CD4-positive, alpha-beta memory T cell (primary cell): ENCODE results near the gene MED13L. TPM values are rescaled to one million over a fixed set of nuclear protein-coding genes. Genes with fewer than 3 reads are reported as not detected.
"Not testable (repeated sequence)": the region's sequence is repeated elsewhere in the genome, so short reads cannot be mapped to it uniquely, and the experiment has no call there.

Experiments
- CTCF ChIA-PET: fragments of 350-600 bp; sonication (Branson Sonifier 250); formaldehyde crosslinking; loops from one replicate; lab custom pipeline; 2021; ENCODE audit warnings: inconsistent platforms; ENCODE audit not compliant: partially characterized antibody; lab: Charles Lee
- POLR2A ChIA-PET: fragments of 350-600 bp; sonication (Branson Sonifier 250); formaldehyde crosslinking; loops from one replicate; lab custom pipeline; 2021; ENCODE audit not compliant: partially characterized antibody; lab: Charles Lee
- DNase-seq, 5 donors: peaks; one replicate each; pipeline versions ENCODE4 v3.0.0 to v3.0.0-alpha.2; 2020 to 2022; ENCODE audit warnings: mixed read lengths in 1 of 5
- H3K27ac ChIP-seq: one replicate; pipeline ENCODE4 v1.7.0; 2013; ENCODE audit warnings: low read depth, low read length
- H3K27me3 ChIP-seq: 2 replicates; pipeline ENCODE4 v1.7.0; 2013; ENCODE audit warnings: mild to moderate bottlenecking, low read length, moderate library complexity; ENCODE audit not compliant: insufficient read depth
- H3K36me3 ChIP-seq: 2 replicates; pipeline ENCODE4 v1.7.0; 2013; ENCODE audit warnings: mild to moderate bottlenecking, low read length, moderate library complexity; ENCODE audit not compliant: insufficient read depth
- H3K4me1 ChIP-seq: 2 replicates; pipeline ENCODE4 v1.7.0; 2013; ENCODE audit warnings: mild to moderate bottlenecking, low read length, moderate library complexity; ENCODE audit not compliant: insufficient read depth
- H3K4me3 ChIP-seq, 2 donors: one replicate each; pipeline ENCODE4 v1.7.0; 2013; ENCODE audit warnings: low read length in 2 of 2, mild to moderate bottlenecking in 1 of 2
- H3K9me3 ChIP-seq, 2 donors: one replicate each; pipeline ENCODE4 v1.7.0; 2013; ENCODE audit warnings: low read length in 2 of 2, control low read depth in 1 of 2; ENCODE audit not compliant: control insufficient read depth in 1 of 2
- H3K27ac Mint-ChIP-seq, 7 donors: one replicate each; pipeline ENCODE4 v1.8.0; 2020 to 2021; ENCODE audit warnings: mixed read lengths in 7 of 7, mild to moderate bottlenecking in 6 of 7, inconsistent platforms in 3 of 7, moderate library complexity in 3 of 7
- H3K27me3 Mint-ChIP-seq, 2 donors: one replicate each; pipeline ENCODE4 v1.8.0; 2020 to 2021; ENCODE audit warnings: mixed read lengths in 2 of 2
- H3K36me3 Mint-ChIP-seq, 2 donors: one replicate each; pipeline ENCODE4 v1.8.0; 2020 to 2021; ENCODE audit warnings: mixed read lengths in 2 of 2, inconsistent platforms in 1 of 2, mild to moderate bottlenecking in 1 of 2
- H3K4me1 Mint-ChIP-seq, 4 donors: one replicate each; pipeline ENCODE4 v1.8.0; 2020 to 2021; ENCODE audit warnings: mixed read lengths in 4 of 4, mild to moderate bottlenecking in 1 of 4
- H3K4me3 Mint-ChIP-seq, 8 donors: one replicate each; pipeline ENCODE4 v1.8.0; 2020 to 2021; ENCODE audit warnings: mixed read lengths in 8 of 8, mild to moderate bottlenecking in 7 of 8, moderate library complexity in 6 of 8, inconsistent platforms in 3 of 8
- H3K9me3 Mint-ChIP-seq, 8 donors: one replicate each; pipeline ENCODE4 v1.8.0; 2020 to 2021; ENCODE audit warnings: mixed read lengths in 8 of 8, mild to moderate bottlenecking in 5 of 8, inconsistent platforms in 3 of 8, moderate library complexity in 1 of 8
- intact Hi-C: fragments of 100-400 bp; cut with micrococcal nuclease; formaldehyde crosslinking; loops from one replicate; pipeline ENCODE4 v1.15.1; 2023
- polyA plus RNA-seq, 2 donors: library from polyadenylated mRNA; unstranded; fragments of 300-500 nt; fragmentation: Illumina TruSeq; gene quantifications; one replicate each; pipeline ENCODE4 v1.2.3, GENCODE V29; 2021
- total RNA-seq, 2 experiments: library from RNA; stranded (reverse); gene quantifications; one replicate each; pipeline ENCODE4 v1.2.3, GENCODE V29; 2021

Gene MED13L
- total and polyA plus RNA-seq, 4 experiments from 2014 or later: 3.8 to 156 (median 81.1) TPM

GRCh38 chr12:116131987-116132386 lies 145.5 kb downstream of the MED13L start:
- intact Hi-C loops, H3K27me3 Mint-ChIP-seq, H3K4me3 Mint-ChIP-seq, H3K27ac Mint-ChIP-seq, H3K4me3 ChIP-seq, H3K9me3 Mint-ChIP-seq, H3K27ac ChIP-seq, DNase-seq, H3K36me3 Mint-ChIP-seq, POLR2A ChIA-PET, CTCF ChIA-PET, H3K36me3 ChIP-seq, H3K27me3 ChIP-seq, H3K9me3 ChIP-seq: not testable (repeated sequence)
- peaks cover 51% of the 10 kb centered on the region for H3K4me1 ChIP-seq
- H3K4me1 Mint-ChIP-seq: peaks cover 47 to 81% (median 62%) of the 10 kb centered on the region in 4 donors

DNA sequence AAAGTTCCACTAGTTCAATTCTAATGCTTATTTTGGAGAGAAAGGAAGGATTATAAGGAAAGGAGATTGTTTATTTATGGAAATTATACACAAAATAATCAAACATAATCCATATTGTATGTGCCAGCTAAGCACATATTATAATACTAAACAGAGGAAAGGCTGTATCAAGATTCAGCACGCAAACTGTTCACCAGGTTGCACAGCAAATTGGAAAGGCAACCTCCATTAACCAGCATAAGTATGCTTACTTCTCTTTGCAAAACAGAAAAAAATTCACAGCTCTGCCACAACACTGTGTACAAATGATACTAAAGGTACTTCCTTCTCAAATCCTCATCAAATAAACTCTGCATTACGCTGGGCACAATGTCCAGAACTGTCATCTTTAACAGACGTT lies 146.3 kb downstream of the MED13L start:
- peaks cover 49% of the 10 kb centered on the region for H3K4me1 ChIP-seq
- H3K4me3 ChIP-seq: no peak overlapping the region
- H3K9me3 ChIP-seq: no peaks in the 10 kb centered on the region
- H3K4me1 Mint-ChIP-seq: peaks cover 46 to 82% (median 61%) of the 10 kb centered on the region in 4 donors
- POLR2A ChIA-PET: no interaction called here
- H3K27ac Mint-ChIP-seq: no peak overlapping the region
- H3K4me3 Mint-ChIP-seq: peak overlapping the region in 1 of 8 donors; percentile 44
- no peaks in the 10 kb centered on the region for H3K27me3 Mint-ChIP-seq
- no peaks in the 10 kb centered on the region for H3K9me3 Mint-ChIP-seq
- no peaks in the 10 kb centered on the region for H3K36me3 Mint-ChIP-seq
- no peak for DNase-seq
- H3K27ac ChIP-seq: no peak overlapping the region
- intact Hi-C loops: no loop called here
- no peaks in the 10 kb centered on the region for H3K27me3 ChIP-seq
- CTCF ChIA-PET: interaction anchor here (1.1 kb wide), 1 partner anchor 12 kb away, joined by 3 read pairs; no protein-coding TSS in a partner anchor
- no peaks in the 10 kb centered on the region for H3K36me3 ChIP-seq

DNA sequence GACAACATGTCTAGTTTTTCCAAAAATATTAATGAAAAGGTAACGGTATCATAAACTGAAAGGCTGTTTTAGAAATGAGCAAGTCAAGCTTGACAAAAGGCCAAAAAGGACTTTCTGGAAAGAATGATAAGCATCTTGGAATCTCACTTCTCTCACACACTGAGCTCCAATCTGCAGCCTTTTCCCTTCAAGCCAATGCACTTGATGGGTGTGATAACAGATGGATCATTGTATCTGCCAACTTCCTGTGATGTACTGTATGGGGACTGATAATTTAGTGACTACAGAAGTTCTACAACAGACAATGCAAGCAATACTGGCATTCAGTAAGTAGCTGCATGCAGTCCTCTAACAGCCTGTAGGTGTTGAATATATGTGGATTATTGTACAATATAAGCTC lies 147.1 kb downstream of the MED13L start:
- H3K4me3 Mint-ChIP-seq: peak overlapping the region in 1 of 8 donors; percentile 1
- H3K9me3 Mint-ChIP-seq: no peaks in the 10 kb centered on the region
- H3K4me1 Mint-ChIP-seq: peaks cover 43 to 83% (median 61%) of the 10 kb centered on the region in 4 donors
- H3K4me3 ChIP-seq: no peak overlapping the region
- no peaks in the 10 kb centered on the region for H3K36me3 Mint-ChIP-seq
- ChIA-PET POLR2A (no interaction called here), CTCF (interaction anchor here (1.1 kb wide), 1 partner anchor 11 kb away, joined by 3 read pairs; no protein-coding TSS in a partner anchor)
- intact Hi-C loops: no loop called here
- H3K9me3 ChIP-seq: no peaks in the 10 kb centered on the region
- no peak for DNase-seq
- no peak overlapping the region for H3K27ac ChIP-seq
- peak overlapping the region in 1 of 7 donors; percentile 31 for H3K27ac Mint-ChIP-seq
- no peaks in the 10 kb centered on the region for H3K27me3 Mint-ChIP-seq
- no peaks in the 10 kb centered on the region for H3K36me3 ChIP-seq
- peaks cover 52% of the 10 kb centered on the region for H3K4me1 ChIP-seq
- H3K27me3 ChIP-seq: no peaks in the 10 kb centered on the region

GRCh38 chr12:116128779-116129178 lies 148.7 kb downstream of the MED13L start:
- H3K9me3 ChIP-seq: no peaks in the 10 kb centered on the region
- Mint-ChIP-seq H3K36me3 (no peaks in the 10 kb centered on the region), H3K27me3 (no peaks in the 10 kb centered on the region), H3K9me3 (no peaks in the 10 kb centered on the region), H3K4me1 (peaks cover 38 to 77% (median 59%) of the 10 kb centered on the region in 4 donors), H3K4me3 (no peak overlapping the region), H3K27ac (no peak overlapping the region)
- H3K36me3 ChIP-seq: no peaks in the 10 kb centered on the region
- no peak for DNase-seq
- no peaks in the 10 kb centered on the region for H3K27me3 ChIP-seq
- intact Hi-C loops: no loop called here
- POLR2A ChIA-PET: no interaction called here
- H3K4me1 ChIP-seq: peaks cover 55% of the 10 kb centered on the region
- no peak overlapping the region for H3K4me3 ChIP-seq
- CTCF ChIA-PET: no interaction called here
- no peak overlapping the region for H3K27ac ChIP-seq

DNA sequence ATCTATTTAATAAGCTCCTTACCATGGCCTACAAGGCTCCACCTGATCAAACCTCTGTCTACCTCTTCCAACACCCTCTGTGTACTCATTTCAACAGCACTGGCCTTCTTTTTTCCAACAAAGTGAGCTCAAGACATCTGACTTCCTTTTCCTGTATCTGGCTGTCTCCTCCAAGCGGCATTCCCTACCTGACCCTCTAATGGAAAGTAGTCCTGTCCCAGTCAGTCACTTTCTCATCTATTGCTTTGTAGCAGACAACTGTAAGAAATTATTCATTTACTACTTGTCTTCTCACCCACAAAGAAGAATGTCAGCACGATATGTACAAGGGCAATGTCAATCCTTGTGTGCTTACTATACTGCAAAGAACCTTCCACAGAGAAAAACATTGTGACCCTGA lies 149.6 kb downstream of the MED13L start:
- Histone ChIP-seq H3K9me3 (no peaks in the 10 kb centered on the region), H3K27me3 (no peaks in the 10 kb centered on the region), H3K4me1 (peaks cover 55% of the 10 kb centered on the region), H3K36me3 (no peaks in the 10 kb centered on the region), H3K27ac (no peak overlapping the region), H3K4me3 (no peak overlapping the region)
- Mint-ChIP-seq H3K4me3 (peak overlapping the region in 1 of 8 donors; percentile 45), H3K36me3 (no peaks in the 10 kb centered on the region), H3K4me1 (peaks cover 36 to 76% (median 58%) of the 10 kb centered on the region in 4 donors), H3K27ac (peak overlapping the region in 1 of 7 donors; percentile 68), H3K27me3 (no peaks in the 10 kb centered on the region), H3K9me3 (no peaks in the 10 kb centered on the region)
- POLR2A ChIA-PET: no interaction called here
- DNase-seq: no peak
- intact Hi-C loops: no loop called here
- CTCF ChIA-PET: interaction anchor here (0.6 to 0.8 kb wide), 2 partner anchors 19 to 148 kb away, joined by 3 to 5 read pairs; no protein-coding TSS in a partner anchor

DNA sequence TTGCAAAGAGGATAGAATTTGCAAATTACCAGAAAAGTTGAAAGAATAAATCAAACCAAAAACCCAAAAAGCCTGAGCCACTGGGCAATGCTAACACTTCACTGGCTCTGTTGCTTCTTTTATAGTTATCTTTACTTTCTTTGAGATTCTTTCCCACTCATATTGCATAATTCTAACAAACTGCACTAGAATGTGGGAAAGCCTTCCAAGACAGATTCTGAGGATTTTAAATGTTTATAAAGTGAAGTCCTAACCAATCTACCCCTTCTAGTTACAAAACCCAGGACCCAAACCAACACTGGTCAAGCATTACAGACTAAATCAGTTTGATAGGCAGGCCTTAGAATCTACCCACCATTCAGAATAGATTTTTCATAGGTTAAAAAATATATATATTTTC lies 150.9 kb downstream of the MED13L start:
- POLR2A ChIA-PET: no interaction called here
- peaks cover 53% of the 10 kb centered on the region for H3K4me1 ChIP-seq
- peaks cover 47 to 79% (median 65%) of the 10 kb centered on the region in 4 donors for H3K4me1 Mint-ChIP-seq
- no peaks in the 10 kb centered on the region for H3K9me3 ChIP-seq
- CTCF ChIA-PET: no interaction called here
- no peaks in the 10 kb centered on the region for H3K9me3 Mint-ChIP-seq
- intact Hi-C loops: no loop called here
- no peaks in the 10 kb centered on the region for H3K27me3 Mint-ChIP-seq
- no peaks in the 10 kb centered on the region for H3K27me3 ChIP-seq
- H3K36me3 Mint-ChIP-seq: no peaks in the 10 kb centered on the region
- H3K27ac ChIP-seq: no peak overlapping the region
- H3K4me3 Mint-ChIP-seq: no peak overlapping the region
- DNase-seq: no peak
- H3K4me3 ChIP-seq: no peak overlapping the region
- H3K36me3 ChIP-seq: no peaks in the 10 kb centered on the region
- H3K27ac Mint-ChIP-seq: peak overlapping the region in 1 of 7 donors; percentile 8

GRCh38 chr12:116125956-116126566 lies 151.4 kb downstream of the MED13L start:
- peak overlapping the region in 1 of 7 donors; percentile 8 for H3K27ac Mint-ChIP-seq
- Histone ChIP-seq H3K4me1 (peaks cover 53% of the 10 kb centered on the region), H3K27me3 (no peaks in the 10 kb centered on the region), H3K9me3 (no peaks in the 10 kb centered on the region), H3K4me3 (no peak overlapping the region), H3K36me3 (no peaks in the 10 kb centered on the region), H3K27ac (no peak overlapping the region)
- DNase-seq: no peak
- no peak overlapping the region for H3K4me3 Mint-ChIP-seq
- H3K36me3 Mint-ChIP-seq: no peaks in the 10 kb centered on the region
- no peaks in the 10 kb centered on the region for H3K27me3 Mint-ChIP-seq
- intact Hi-C loops: no loop called here
- no peaks in the 10 kb centered on the region for H3K9me3 Mint-ChIP-seq
- POLR2A ChIA-PET: no interaction called here
- H3K4me1 Mint-ChIP-seq: peaks cover 47 to 79% (median 65%) of the 10 kb centered on the region in 4 donors
- CTCF ChIA-PET: no interaction called here
